ENCODE data around the gene PKIG.

Gene PKIG

GRCh38 chr20:44610313-44610962 is 28.1 kb downstream of the PKIG start:
- H3K4me1 ChIP-seq (ENCODE audit: insufficient read depth, low read length, poor library complexity, severe bottlenecking) = peaks cover 13% of the 10 kb centered on the region
- TF ChIP-seq CTCF (conservative IDR thresholded peaks at IDR 0.05; ENCODE audit: low read length) (no peak), EZH2phosphoT487 (IDR thresholded peaks at IDR 0.05; ENCODE audit: borderline replicate concordance) (no peak)
- H3K4me3 ChIP-seq (ENCODE audit: low read length, poor library complexity, severe bottlenecking) = no peak overlapping the region
- no peaks in the 10 kb centered on the region for H3F3A ChIP-seq (ENCODE audit: low read depth)
- no peaks in the 10 kb centered on the region for H4K20me1 ChIP-seq (ENCODE audit: insufficient read depth, low read length, poor library complexity, severe bottlenecking)
- no peaks in the 10 kb centered on the region for H3K9me2 ChIP-seq (replicated peaks; ENCODE audit: low read depth, low read length)
- peak overlapping the region; percentile 70 for H3K4me2 ChIP-seq (ENCODE audit: low read depth, low read length, poor library complexity, severe bottlenecking)
- no peaks in the 10 kb centered on the region for H3K27me3 ChIP-seq (ENCODE audit: insufficient read depth, low read length, poor library complexity, severe bottlenecking)
- peaks cover 22% of the 10 kb centered on the region; the same call in 1 of the 2 replicates for H3K36me3 ChIP-seq (ENCODE audit: insufficient read depth, low read length)
- H3K9ac ChIP-seq (ENCODE audit: low read depth, low read length, poor library complexity, severe bottlenecking) = peak overlapping the region; percentile 35
- no peak overlapping the region for H2AFZ ChIP-seq (ENCODE audit: low read length)
- H3K79me2 ChIP-seq (ENCODE audit: insufficient read depth, low read length) = peaks cover 3% of the 10 kb centered on the region; the same call in 1 of the 2 replicates
- H3K9me3 ChIP-seq (ENCODE audit: insufficient read depth, low read depth, low read length) = no peaks in the 10 kb centered on the region

GRCh38 chr20:44613575-44613974 is 31.2 kb downstream of the PKIG start:
- Histone ChIP-seq H3K36me3 (ENCODE audit: insufficient read depth, low read length) (peaks cover 51% of the 10 kb centered on the region; the same call in 1 of the 2 replicates), H3K4me1 (ENCODE audit: insufficient read depth, low read length, poor library complexity, severe bottlenecking) (peaks cover 13% of the 10 kb centered on the region), H3K27me3 (ENCODE audit: insufficient read depth, low read length, poor library complexity, severe bottlenecking) (no peaks in the 10 kb centered on the region), H3K4me2 (ENCODE audit: low read depth, low read length, poor library complexity, severe bottlenecking) (no peak overlapping the region), H3K4me3 (ENCODE audit: low read length, poor library complexity, severe bottlenecking) (no peak overlapping the region), H3K9me3 (ENCODE audit: insufficient read depth, low read depth, low read length) (no peaks in the 10 kb centered on the region), H3F3A (ENCODE audit: low read depth) (no peaks in the 10 kb centered on the region), H3K9ac (ENCODE audit: low read depth, low read length, poor library complexity, severe bottlenecking) (no peak overlapping the region), H3K9me2 (replicated peaks; ENCODE audit: low read depth, low read length) (no peaks in the 10 kb centered on the region), H3K79me2 (ENCODE audit: insufficient read depth, low read length) (peaks cover 3% of the 10 kb centered on the region; the same call in 1 of the 2 replicates), H4K20me1 (ENCODE audit: insufficient read depth, low read length, poor library complexity, severe bottlenecking) (no peaks in the 10 kb centered on the region), H2AFZ (ENCODE audit: low read length) (no peak overlapping the region)
- TF ChIP-seq EZH2phosphoT487 (IDR thresholded peaks at IDR 0.05; ENCODE audit: borderline replicate concordance) (no peak), CTCF (conservative IDR thresholded peaks at IDR 0.05; ENCODE audit: low read length) (no peak)

GRCh38 chr20:44614525-44614924 is 32.1 kb downstream of the PKIG start:
- H3K27me3 ChIP-seq (ENCODE audit: insufficient read depth, low read length, poor library complexity, severe bottlenecking) = no peaks in the 10 kb centered on the region
- H2AFZ ChIP-seq (ENCODE audit: low read length) = no peak overlapping the region
- no peak for TF ChIP-seq CTCF (conservative IDR thresholded peaks at IDR 0.05; ENCODE audit: low read length)
- H3K79me2 ChIP-seq (ENCODE audit: insufficient read depth, low read length) = no peaks in the 10 kb centered on the region; the same call in 1 of the 2 replicates
- H3F3A ChIP-seq (ENCODE audit: low read depth) = no peaks in the 10 kb centered on the region
- no peak overlapping the region for H3K4me2 ChIP-seq (ENCODE audit: low read depth, low read length, poor library complexity, severe bottlenecking)
- H3K4me1 ChIP-seq (ENCODE audit: insufficient read depth, low read length, poor library complexity, severe bottlenecking) = peaks cover 13% of the 10 kb centered on the region
- no peak overlapping the region for H3K4me3 ChIP-seq (ENCODE audit: low read length, poor library complexity, severe bottlenecking)
- H3K9me2 ChIP-seq (replicated peaks; ENCODE audit: low read depth, low read length) = no peaks in the 10 kb centered on the region
- H3K9me3 ChIP-seq (ENCODE audit: insufficient read depth, low read depth, low read length) = no peaks in the 10 kb centered on the region
- H4K20me1 ChIP-seq (ENCODE audit: insufficient read depth, low read length, poor library complexity, severe bottlenecking) = no peaks in the 10 kb centered on the region
- H3K9ac ChIP-seq (ENCODE audit: low read depth, low read length, poor library complexity, severe bottlenecking) = no peak overlapping the region
- peaks cover 60% of the 10 kb centered on the region; the same call in 1 of the 2 replicates for H3K36me3 ChIP-seq (ENCODE audit: insufficient read depth, low read length)

Measured in Loucy (cell line).